Stimulated activated CD4-positive, alpha-beta T cell treated with anti-CD3 and anti-CD28 coated beads, Interleukin-4, amount 100 ng/mL, for 4 hours (primary cell): ENCODE results near the gene DCN.
"Not testable (repeated sequence)": the region's sequence is repeated elsewhere in the genome, so short reads cannot be mapped to it uniquely, and the experiment has no call there.

Source experiments
- DNase-seq, 2 experiments: peaks; one replicate each; pipeline ENCODE4 v3.0.0-alpha.2; 2020

Gene DCN, protein sequence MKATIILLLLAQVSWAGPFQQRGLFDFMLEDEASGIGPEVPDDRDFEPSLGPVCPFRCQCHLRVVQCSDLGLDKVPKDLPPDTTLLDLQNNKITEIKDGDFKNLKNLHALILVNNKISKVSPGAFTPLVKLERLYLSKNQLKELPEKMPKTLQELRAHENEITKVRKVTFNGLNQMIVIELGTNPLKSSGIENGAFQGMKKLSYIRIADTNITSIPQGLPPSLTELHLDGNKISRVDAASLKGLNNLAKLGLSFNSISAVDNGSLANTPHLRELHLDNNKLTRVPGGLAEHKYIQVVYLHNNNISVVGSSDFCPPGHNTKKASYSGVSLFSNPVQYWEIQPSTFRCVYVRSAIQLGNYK

GRCh38 chr12:91182636-91183455, at the start of gene DCN:
Gene DCN, minus strand, starts transcription at chr12:91182817. Its CDS starts 4,265 bp downstream, at chr12:91178552.
- DNase-seq = no peak

- DNase-seq = no peak
Measured at GRCh38 chr12:91230841-91231240, 48.2 kb upstream of the DCN start.

DNA sequence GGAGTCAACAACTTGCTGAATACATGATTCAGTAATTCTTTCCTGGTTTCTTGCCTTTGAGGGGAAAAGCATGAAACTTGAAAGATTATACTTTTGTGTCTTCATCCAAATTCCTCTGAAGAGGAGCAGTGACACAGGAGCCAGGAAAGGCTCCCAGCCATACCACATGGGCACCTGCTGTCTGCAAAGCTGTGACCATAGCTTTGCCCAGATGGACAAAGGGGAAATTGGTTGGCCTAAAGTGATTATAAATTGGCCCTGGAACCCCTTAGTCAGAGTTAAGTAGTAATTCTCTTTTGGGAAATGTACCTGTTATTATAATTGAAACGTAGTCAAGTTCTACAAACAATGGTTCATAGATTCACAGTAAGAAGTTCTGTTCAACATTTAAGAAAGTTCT, 44.3 kb upstream of the DCN start:
- DNase-seq = no peak

GRCh38 chr12:91225316-91225715, 42.7 kb upstream of the DCN start:
- no peak for DNase-seq

GRCh38 chr12:91224401-91224800, 41.8 kb upstream of the DCN start:
- DNase-seq = no peak

DNA sequence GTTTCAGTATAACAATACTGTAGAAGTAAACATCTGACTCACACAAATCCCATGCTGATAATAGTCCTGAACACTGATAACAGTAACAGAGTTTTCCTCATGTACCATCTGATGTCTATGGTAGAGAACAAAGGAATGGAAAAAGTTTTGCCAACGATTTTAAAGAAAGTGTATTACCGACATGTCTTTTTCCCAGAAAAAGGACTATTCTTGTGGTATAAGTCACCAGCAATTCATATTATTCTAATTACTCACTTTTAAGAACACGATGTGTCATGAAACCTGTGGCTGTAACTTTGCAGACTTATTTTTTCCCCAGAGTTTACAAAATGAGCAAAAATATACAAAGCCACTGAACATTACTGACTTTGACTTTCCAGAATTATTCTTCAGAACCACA, 40.1 kb upstream of the DCN start:
- no peak for DNase-seq

DNA sequence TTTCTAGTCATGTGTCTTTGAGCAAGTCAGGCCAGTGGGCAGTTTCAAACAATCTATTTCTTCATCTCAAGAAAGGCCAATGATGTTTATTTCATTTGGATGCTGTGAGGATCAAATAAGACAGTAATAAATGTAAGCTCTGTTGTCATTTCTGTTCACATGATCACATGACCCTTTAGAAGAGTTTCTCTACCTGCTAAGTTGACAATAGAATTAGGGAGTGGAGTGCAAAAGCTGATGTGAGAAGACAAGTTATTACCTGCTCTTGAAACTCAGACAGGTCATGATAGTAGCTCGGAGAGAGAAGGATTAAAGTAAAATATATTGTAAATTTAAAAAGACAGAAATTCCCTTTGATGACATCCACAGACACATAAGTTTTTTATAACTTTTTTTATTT, 37.3 kb upstream of the DCN start:
- no peak for DNase-seq

GRCh38 chr12:91219511-91219910, 36.9 kb upstream of the DCN start:
- DNase-seq = no peak

- no peak for DNase-seq
Measured at GRCh38 chr12:91216871-91217270, 34.3 kb upstream of the DCN start.

DNA sequence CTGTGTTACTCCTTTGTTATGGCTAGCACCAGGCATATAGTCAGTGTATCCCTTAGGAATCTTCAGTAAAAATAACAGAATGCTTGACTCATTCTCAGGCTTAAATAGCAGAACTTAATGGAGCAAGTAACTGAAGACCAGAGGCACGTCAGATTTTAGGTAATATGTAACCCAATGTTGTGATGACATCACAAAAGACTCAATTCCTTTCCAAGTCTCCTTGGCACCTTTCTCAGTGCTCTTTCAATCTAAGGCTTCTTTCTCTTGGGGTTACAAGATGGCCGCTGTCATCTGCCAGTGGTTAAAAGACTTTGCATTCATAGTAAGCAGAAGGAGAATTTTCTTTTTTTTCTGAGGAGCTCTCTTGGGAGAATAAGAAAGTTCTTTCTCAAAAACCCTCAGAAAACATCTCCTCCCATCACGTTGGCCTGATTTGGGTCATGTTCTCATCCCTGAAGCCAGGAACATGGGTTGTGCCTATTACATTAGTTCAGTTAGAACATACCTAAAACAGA, 33.4 kb upstream of the DCN start:
- DNase-seq = no peak

- no peak for DNase-seq
Measured at GRCh38 chr12:91211866-91212265, 29.2 kb upstream of the DCN start.

- DNase-seq = no peak
Measured at GRCh38 chr12:91210618-91211017, 28.0 kb upstream of the DCN start.

DNA sequence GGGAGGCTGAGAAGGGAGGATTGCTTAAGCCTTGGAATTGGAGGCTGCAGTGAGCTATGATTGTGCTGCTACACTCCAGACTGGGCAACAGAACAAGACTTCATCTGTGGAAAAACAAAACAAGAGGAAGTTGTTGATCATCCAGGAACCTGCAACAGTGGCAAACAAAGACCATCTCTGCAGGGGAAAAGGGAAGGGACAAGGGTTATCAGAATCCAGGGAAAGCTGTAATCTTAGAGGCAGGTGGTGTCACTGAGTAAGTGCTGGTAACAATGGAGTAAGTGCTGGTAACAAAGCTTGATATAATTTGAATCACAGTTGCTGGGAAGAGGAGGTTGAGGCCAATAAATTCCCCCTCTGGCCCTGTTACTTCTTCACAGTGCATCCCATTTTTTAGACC, 27.5 kb upstream of the DCN start:
- DNase-seq = no peak

GRCh38 chr12:91207301-91207700, 24.7 kb upstream of the DCN start:
- DNase-seq = not testable (repeated sequence)

DNA sequence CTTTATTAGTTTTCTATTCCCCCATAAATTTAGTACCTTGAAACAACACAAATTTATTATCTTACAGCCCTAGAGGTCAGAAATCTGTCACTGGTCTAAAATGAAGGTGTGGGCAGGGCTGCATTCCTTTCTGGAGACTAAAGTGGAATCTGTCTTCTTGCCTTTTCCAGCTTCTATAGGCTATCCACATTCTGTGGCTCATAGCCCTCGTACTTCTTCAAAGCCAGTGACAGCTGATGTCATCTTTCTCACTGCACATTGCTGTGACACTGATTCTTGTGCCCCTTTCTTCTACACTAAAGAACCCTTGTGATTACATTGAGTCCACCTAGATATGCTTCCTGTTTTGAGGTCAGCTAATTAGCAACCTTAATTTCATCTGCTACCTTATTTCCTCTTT, 23.2 kb upstream of the DCN start:
- no peak for DNase-seq

DNA sequence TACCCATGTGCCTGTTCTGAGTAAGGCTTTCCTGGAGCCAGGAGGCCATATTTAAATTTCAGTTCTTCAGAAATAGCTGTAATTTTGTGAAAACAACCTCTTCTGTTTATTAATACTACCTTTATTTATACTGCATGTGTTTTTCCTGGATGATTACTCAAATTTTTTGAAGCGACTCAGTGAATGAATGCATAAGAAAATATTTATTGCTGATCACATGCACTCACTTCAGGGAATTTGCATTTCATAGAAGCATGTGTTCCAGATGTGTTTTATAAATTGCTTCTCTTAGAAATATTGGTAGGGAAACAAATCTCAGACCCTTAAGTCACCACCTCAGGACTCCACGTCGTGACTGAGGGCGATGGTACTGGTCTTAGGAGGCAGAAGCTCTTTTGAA, 21.8 kb upstream of the DCN start:
- no peak for DNase-seq

DNA sequence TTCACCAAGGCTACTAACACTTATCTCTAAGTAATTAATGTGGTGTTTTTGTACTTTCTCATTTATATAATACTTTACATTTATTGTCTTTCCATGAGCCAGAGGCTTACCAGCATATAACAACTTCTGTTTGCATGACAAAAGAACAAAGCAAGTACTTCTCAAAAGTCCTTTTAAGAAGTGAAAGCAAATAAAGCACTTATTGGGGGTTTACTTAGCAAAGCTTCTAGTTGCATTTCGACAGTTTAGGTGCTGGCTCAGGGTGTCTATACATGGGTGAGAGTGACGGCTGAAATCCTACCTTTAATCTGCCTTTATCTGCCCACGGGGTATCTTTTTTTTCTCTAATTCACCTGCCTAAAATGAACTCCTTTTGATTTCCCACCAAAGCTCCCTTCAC, 21.0 kb upstream of the DCN start:
- DNase-seq = no peak

DNA sequence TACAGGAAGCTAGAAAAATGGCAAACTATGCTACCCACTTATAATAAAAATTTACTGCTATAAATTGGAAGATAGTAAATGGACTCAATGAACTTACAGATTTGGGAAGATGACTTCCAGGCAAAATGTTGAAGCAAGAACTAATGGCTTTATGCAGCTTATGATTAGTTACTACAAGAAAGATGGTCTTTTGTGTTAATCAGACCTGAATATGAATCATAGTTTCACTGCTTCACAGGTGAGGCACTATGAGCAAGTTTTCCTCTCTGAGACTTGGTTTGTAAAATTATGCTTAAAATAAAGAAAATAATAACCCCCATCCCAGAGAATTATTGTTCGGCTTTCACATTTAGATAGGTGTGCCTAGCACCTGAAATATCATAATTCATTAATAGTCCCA, 19.8 kb upstream of the DCN start:
- no peak for DNase-seq

GRCh38 chr12:91196436-91196835, 13.8 kb upstream of the DCN start:
- DNase-seq = no peak

DNA sequence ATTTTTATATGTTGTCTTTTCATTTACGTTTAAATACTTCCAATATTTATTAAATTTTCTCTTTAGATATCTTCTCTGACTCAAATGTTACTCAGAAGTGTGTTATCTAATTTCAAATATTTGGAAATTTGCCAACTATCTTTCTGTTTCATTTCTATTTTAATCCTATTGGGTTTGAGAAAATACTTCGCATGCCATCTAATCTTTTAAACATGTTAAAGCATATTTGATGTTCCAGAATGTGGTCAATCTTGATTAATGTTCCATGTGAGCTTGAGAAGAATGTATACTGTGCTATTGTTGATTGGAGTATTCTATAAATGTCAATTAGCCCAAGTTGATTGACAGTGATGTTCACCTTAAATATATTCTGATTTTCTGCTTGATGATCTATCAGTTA, 11.9 kb upstream of the DCN start:
- DNase-seq = no peak

- DNase-seq = no peak
Measured at GRCh38 chr12:91191513-91192111, 9.0 kb upstream of the DCN start.

DNA sequence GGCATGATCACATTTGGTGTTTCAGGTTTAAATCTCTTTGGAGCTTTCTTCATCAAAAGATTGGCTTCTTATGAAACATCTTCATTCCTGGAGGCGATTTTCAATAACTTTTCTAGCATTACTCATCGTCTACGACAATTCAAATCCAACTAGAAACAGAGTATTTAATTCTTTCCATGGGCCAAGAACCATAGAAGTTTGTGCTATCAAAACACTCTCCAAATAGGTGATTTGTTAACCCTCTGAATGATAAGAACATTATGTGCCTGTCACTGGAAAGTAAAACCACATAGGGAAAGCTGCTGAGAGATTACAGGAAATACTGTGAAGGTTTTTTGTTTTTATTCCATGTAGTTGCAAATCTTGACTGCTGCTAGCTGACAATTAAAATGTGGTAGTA, 6.9 kb upstream of the DCN start:
- no peak for DNase-seq

GRCh38 chr12:91188778-91189177, 6.2 kb upstream of the DCN start:
- DNase-seq = no peak

GRCh38 chr12:91186156-91186555, 3.5 kb upstream of the DCN start:
- DNase-seq = no peak
